ENCODE results near the gene ZNF200.

Gene ZNF200

GRCh38 chr16:3252967-3253366 is 18.0 kb upstream of the ZNF200 start:
- DNase-seq (ENCODE audit: low read depth) = no peak
- no peak overlapping the region for H3K4me3 ChIP-seq (ENCODE audit: control insufficient read depth, low read depth, low read length)
- TF ChIP-seq CTCF (conservative IDR thresholded peaks at IDR 0.05; ENCODE audit: control insufficient read depth, insufficient read depth, low read depth, low read length) = no peak

GRCh38 chr16:3249451-3249850 is 14.5 kb upstream of the ZNF200 start:
- DNase-seq (ENCODE audit: low read depth) = no peak
- TF ChIP-seq CTCF (conservative IDR thresholded peaks at IDR 0.05; ENCODE audit: control insufficient read depth, insufficient read depth, low read depth, low read length) = no peak

GRCh38 chr16:3249020-3249419 is 14.1 kb upstream of the ZNF200 start:
- DNase-seq (ENCODE audit: low read depth) = no peak
- no peak for TF ChIP-seq CTCF (conservative IDR thresholded peaks at IDR 0.05; ENCODE audit: control insufficient read depth, insufficient read depth, low read depth, low read length)
- no peak overlapping the region for H3K4me3 ChIP-seq (ENCODE audit: control insufficient read depth, low read depth, low read length)

More at GRCh38 chr16:3249451-3249850, 14.5 kb upstream of the ZNF200 start:
- no peak overlapping the region for H3K4me3 ChIP-seq (ENCODE audit: control insufficient read depth, low read depth, low read length)

- no peak overlapping the region for H3K4me3 ChIP-seq (ENCODE audit: control insufficient read depth, low read depth, low read length)
- TF ChIP-seq CTCF (conservative IDR thresholded peaks at IDR 0.05; ENCODE audit: control insufficient read depth, insufficient read depth, low read depth, low read length) = no peak
- no peak for DNase-seq (ENCODE audit: low read depth)
Observed at GRCh38 chr16:3248596-3248995, 13.6 kb upstream of the ZNF200 start.

- no peak overlapping the region for H3K4me3 ChIP-seq (ENCODE audit: control insufficient read depth, low read depth, low read length)
- no peak for TF ChIP-seq CTCF (conservative IDR thresholded peaks at IDR 0.05; ENCODE audit: control insufficient read depth, insufficient read depth, low read depth, low read length)
- no peak for DNase-seq (ENCODE audit: low read depth)
Observed at GRCh38 chr16:3246876-3247275, 11.9 kb upstream of the ZNF200 start.

GRCh38 chr16:3246002-3246401 is 11.0 kb upstream of the ZNF200 start:
- no peak for DNase-seq (ENCODE audit: low read depth)
- no peak for TF ChIP-seq CTCF (conservative IDR thresholded peaks at IDR 0.05; ENCODE audit: control insufficient read depth, insufficient read depth, low read depth, low read length)
- no peak overlapping the region for H3K4me3 ChIP-seq (ENCODE audit: control insufficient read depth, low read depth, low read length)

GRCh38 chr16:3243882-3244281 is 8.9 kb upstream of the ZNF200 start:
- no peak overlapping the region for H3K4me3 ChIP-seq (ENCODE audit: control insufficient read depth, low read depth, low read length)
- TF ChIP-seq CTCF (conservative IDR thresholded peaks at IDR 0.05; ENCODE audit: control insufficient read depth, insufficient read depth, low read depth, low read length) = no peak
- DNase-seq (ENCODE audit: low read depth) = no peak
